Breast epithelium (tissue), 4 donors: ENCODE results near the gene APEH. TPM values are rescaled to one million over a fixed set of nuclear protein-coding genes. Genes with fewer than 3 reads are reported as not detected.

ENCODE experiments used
- DNase-seq, 2 donors: peaks; one replicate each; pipeline ENCODE4 v3.0.0-alpha.2; 2019; ENCODE audit warnings: low spot score in 2 of 2
- H3K27ac ChIP-seq, 2 donors: fragments of 200-600 bp; sonication (generic) in 1 of 2; one replicate each; pipeline ENCODE4 v1.5.1; 2016 to 2019; ENCODE audit warnings: mild to moderate bottlenecking in 1 of 2
- H3K27me3 ChIP-seq, 2 donors: fragments of 200-600 bp; sonication (generic) in 1 of 2; one replicate each; pipeline versions ENCODE4 v1.5.1 to v1.6.0; 2017 to 2019; ENCODE audit warnings: control low read depth in 1 of 2, mild to moderate bottlenecking in 1 of 2
- H3K36me3 ChIP-seq: fragments of 200-600 bp; one replicate; pipeline ENCODE4 v1.5.1; 2019
- H3K4me1 ChIP-seq, 2 donors: fragments of 200-600 bp; sonication (generic); one replicate each; pipeline ENCODE4 v1.5.1; 2016 to 2019; ENCODE audit warnings: control low read depth in 1 of 2
- H3K4me3 ChIP-seq, 3 donors: fragments of 200-600 bp; sonication (generic); 1 replicate in 2 of 3; 2 replicates in 1 of 3; pipeline ENCODE4 v1.5.1; 2016 to 2019; ENCODE audit warnings: mild to moderate bottlenecking in 3 of 3, moderate library complexity in 2 of 3
- H3K9me3 ChIP-seq, 2 donors: fragments of 200-600 bp; sonication (generic) in 1 of 2; one replicate each; pipeline ENCODE4 v1.5.1; 2016 to 2019; ENCODE audit warnings: control low read depth in 1 of 2
- POLR2A ChIP-seq: fragments of 450-650 bp; IDR thresholded peaks from one replicate; pipeline ENCODE4 v1.6.1; 2016; ENCODE audit warnings: antibody characterized with exemption, mild to moderate bottlenecking, moderate library complexity
- POLR2AphosphoS5 ChIP-seq, 3 donors: sonication (generic); formaldehyde crosslinking; IDR thresholded peaks; one replicate each; pipeline ENCODE4 v1.6.1; 2017; ENCODE audit warnings: antibody characterized with exemption in 3 of 3
- intact Hi-C: fragments of 100-400 bp; cut with DNase I; formaldehyde crosslinking; loops from one replicate; pipeline ENCODE4 v1.15.1; 2023; ENCODE audit warnings: low total_unique reads
- total RNA-seq, 3 donors: library from RNA; depleted of rRNA; stranded (reverse); fragments of >200 nt; gene quantifications; one replicate each; pipeline ENCODE4 v1.1.0, GENCODE V29; 2016
- TF ChIP-seq, protein P1 (sequence below), 3 donors: fragments of 450-650 bp; IDR thresholded peaks; one replicate each; pipeline ENCODE4 v1.5.1; 2016 to 2017; ENCODE audit warnings: antibody characterized with exemption in 3 of 3, mild to moderate bottlenecking in 3 of 3, moderate library complexity in 3 of 3

Gene APEH
- total RNA-seq, 3 donors from 2014 or later, result 69.5 to 80.0 (median 70.1) TPM

DNA sequence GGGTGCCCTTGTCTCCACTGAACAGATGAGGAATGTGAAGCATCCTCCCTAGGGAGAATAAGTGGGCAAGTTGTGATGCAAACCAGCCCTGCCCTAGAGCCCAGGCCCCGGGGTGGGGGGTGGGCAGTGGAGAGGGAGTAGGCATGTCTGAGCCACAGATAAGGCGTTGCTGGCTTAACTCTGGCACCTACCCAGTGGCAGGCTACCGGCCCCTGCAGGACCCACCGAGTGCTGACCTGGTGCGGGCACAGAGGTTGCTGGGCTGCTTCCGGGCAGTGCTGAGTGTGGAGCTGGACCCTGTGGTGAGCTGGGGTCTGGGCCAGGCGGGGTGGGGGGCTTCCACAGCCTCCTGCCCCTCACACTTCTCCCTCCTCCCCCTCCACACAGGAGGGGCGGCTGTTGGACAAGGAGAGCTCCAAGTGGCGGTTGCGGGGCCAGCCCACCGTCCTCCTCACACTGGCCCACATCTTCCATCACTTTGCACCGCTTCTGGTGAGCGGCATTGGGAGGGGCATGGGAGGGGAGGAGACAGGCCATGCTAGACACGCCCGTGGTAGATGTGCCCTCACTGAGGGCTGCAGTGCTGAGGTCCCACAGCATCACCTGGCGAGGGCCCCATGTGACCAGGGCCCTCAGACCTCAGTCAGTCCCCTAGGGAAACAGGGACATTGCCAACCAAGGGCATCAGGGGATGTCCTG lies 25.3 kb downstream of the APEH start:
- Histone ChIP-seq H3K4me1 (no peaks in the 10 kb centered on the region), H3K27ac (no peak overlapping the region), H3K4me3 (no peak overlapping the region), H3K9me3 (no peaks in the 10 kb centered on the region), H3K36me3 (no peaks in the 10 kb centered on the region), H3K27me3 (no peaks in the 10 kb centered on the region)
- intact Hi-C loops, result no loop called here
- DNase-seq, result no peak
- TF ChIP-seq, protein P1, sequence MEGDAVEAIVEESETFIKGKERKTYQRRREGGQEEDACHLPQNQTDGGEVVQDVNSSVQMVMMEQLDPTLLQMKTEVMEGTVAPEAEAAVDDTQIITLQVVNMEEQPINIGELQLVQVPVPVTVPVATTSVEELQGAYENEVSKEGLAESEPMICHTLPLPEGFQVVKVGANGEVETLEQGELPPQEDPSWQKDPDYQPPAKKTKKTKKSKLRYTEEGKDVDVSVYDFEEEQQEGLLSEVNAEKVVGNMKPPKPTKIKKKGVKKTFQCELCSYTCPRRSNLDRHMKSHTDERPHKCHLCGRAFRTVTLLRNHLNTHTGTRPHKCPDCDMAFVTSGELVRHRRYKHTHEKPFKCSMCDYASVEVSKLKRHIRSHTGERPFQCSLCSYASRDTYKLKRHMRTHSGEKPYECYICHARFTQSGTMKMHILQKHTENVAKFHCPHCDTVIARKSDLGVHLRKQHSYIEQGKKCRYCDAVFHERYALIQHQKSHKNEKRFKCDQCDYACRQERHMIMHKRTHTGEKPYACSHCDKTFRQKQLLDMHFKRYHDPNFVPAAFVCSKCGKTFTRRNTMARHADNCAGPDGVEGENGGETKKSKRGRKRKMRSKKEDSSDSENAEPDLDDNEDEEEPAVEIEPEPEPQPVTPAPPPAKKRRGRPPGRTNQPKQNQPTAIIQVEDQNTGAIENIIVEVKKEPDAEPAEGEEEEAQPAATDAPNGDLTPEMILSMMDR (IDR thresholded peaks at IDR 0.05), result no peak
- TF ChIP-seq POLR2AphosphoS5 (IDR thresholded peaks at IDR 0.05), result no peak
- no peak for TF ChIP-seq POLR2A

DNA sequence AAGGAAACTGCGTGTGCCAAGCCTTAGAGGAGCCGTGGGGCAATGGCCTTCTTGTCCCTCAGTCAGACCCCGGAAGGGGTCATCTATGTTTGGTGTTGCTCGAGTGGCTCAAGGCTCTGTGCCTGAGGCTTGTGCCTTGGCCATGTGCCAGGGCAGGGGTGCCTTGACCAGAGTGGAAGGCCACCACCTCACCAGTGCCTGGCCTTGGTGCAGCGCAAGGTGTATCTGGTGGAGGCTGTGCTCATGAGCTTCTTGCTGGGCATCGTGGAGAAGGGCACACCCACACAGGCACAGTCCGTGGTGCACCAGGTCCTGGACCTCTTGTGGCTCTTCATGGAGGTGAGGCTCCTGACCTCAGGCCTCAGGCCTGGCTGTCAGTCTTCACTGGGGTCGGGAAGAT lies 25.9 kb downstream of the APEH start:
- Histone ChIP-seq H3K27me3 (no peaks in the 10 kb centered on the region), H3K4me3 (no peak overlapping the region), H3K9me3 (no peaks in the 10 kb centered on the region), H3K27ac (no peak overlapping the region), H3K4me1 (no peaks in the 10 kb centered on the region), H3K36me3 (no peaks in the 10 kb centered on the region)
- no peak for TF ChIP-seq POLR2AphosphoS5 (IDR thresholded peaks at IDR 0.05)
- TF ChIP-seq, protein P1 (IDR thresholded peaks at IDR 0.05), result no peak
- TF ChIP-seq POLR2A, result no peak
- intact Hi-C loops, result no loop called here
- DNase-seq, result no peak

DNA sequence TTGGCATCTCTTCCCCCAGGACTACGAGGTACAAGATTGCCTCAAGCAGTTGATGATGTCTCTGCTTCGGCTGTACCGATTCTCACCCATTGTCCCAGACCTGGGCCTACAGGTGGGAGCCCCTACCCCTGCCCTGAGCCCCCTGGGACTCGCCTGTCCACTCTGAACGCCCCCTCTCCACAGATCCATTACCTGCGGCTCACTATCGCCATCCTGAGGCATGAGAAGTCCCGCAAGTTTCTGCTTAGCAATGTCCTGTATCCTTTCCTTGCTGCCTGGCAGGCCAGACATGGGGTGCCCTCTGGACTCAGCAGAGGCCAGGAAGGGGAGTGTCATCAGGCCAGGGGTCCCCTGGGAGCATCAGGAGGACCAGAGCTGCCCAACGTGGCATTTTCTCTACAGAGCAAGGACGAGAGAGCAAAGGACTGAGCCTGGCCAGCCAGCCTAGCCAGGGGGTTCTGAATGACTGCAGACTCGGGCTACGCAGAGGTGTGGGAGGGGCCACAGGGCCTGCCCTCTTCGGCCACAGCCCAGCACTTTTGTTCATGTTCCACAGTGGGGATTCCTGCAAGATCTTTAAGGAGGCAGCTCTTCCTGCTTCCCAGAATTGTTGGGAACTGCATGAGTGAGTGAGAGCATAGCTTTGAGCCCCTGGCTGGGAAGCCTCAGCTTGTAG lies 26.4 kb downstream of the APEH start:
- no peak overlapping the region for H3K4me3 ChIP-seq
- H3K27me3 ChIP-seq, result no peaks in the 10 kb centered on the region
- H3K9me3 ChIP-seq, result no peaks in the 10 kb centered on the region
- H3K4me1 ChIP-seq, result no peaks in the 10 kb centered on the region
- H3K36me3 ChIP-seq, result no peaks in the 10 kb centered on the region
- DNase-seq, result no peak
- H3K27ac ChIP-seq, result no peak overlapping the region
- intact Hi-C loops, result no loop called here
- TF ChIP-seq POLR2A (no peak), POLR2AphosphoS5 (IDR thresholded peaks at IDR 0.05) (no peak)
- TF ChIP-seq, protein P1 (IDR thresholded peaks at IDR 0.05), result no peak

GRCh38 chr3:49701388-49702077 lies 27.4 kb downstream of the APEH start:
- no peak for DNase-seq
- Histone ChIP-seq H3K27ac (no peak overlapping the region), H3K27me3 (no peaks in the 10 kb centered on the region), H3K9me3 (no peaks in the 10 kb centered on the region), H3K4me1 (no peaks in the 10 kb centered on the region), H3K36me3 (no peaks in the 10 kb centered on the region), H3K4me3 (no peak overlapping the region)
- intact Hi-C loops, result no loop called here
- no peak for TF ChIP-seq POLR2A
- TF ChIP-seq, protein P1 (IDR thresholded peaks at IDR 0.05), result no peak
- no peak for TF ChIP-seq POLR2AphosphoS5 (IDR thresholded peaks at IDR 0.05)

DNA sequence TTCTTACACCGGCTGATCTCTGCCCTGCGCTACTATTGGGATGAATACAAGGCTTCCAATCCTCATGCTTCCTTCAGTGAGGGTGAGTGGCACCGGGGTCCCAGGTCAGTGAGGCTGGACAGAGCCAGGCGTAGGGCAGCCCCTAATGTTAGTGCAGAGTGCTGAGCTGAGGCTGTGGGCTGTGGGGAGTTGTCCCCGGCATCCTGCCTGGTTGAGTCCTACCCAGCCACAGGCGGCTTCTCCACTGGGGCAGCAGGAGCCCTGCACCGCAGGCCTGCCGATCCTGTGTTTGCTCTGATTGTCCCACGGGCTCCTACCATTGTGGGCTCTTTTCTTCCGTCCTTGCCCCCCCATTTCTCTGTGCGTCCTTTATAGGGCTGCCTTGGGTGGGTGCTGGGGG lies 28.5 kb downstream of the APEH start:
- Histone ChIP-seq H3K4me3 (no peak overlapping the region), H3K27me3 (no peaks in the 10 kb centered on the region), H3K4me1 (no peaks in the 10 kb centered on the region), H3K36me3 (no peaks in the 10 kb centered on the region), H3K27ac (no peak overlapping the region), H3K9me3 (no peaks in the 10 kb centered on the region)
- no peak for TF ChIP-seq POLR2A
- TF ChIP-seq, protein P1 (IDR thresholded peaks at IDR 0.05), result no peak
- no peak for TF ChIP-seq POLR2AphosphoS5 (IDR thresholded peaks at IDR 0.05)
- DNase-seq, result no peak
- intact Hi-C loops, result no loop called here
